GM19193 (cell line): ENCODE results near the gene AOC3.

ENCODE experiments used
- POLR2A ChIP-seq: IDR thresholded peaks from 4 replicates; pipeline ENCODE4 v1.6.1; 2011; ENCODE audit not compliant: insufficient read depth, insufficient read length; ENCODE audit errors: extremely low read depth

Gene AOC3

GRCh38 chr17:42898147-42898811 is 47.3 kb downstream of the AOC3 start:
- no peak for TF ChIP-seq POLR2A

GRCh38 chr17:42900460-42901331 is 49.7 kb downstream of the AOC3 start, which contains the start of gene G6PC1:
G6PC1 (plus strand) TSS chr17:42900799; CDS start chr17:42900877, 78 bp downstream.
- no peak for TF ChIP-seq POLR2A

- no peak for TF ChIP-seq POLR2A
Observed at GRCh38 chr17:42901535-42902229, 50.7 kb downstream of the AOC3 start.

GRCh38 chr17:42904110-42904469 is 53.1 kb downstream of the AOC3 start:
- no peak for TF ChIP-seq POLR2A

- no peak for TF ChIP-seq POLR2A
Observed at GRCh38 chr17:42906772-42907446, 55.9 kb downstream of the AOC3 start.
